Activated CD4-positive, alpha-beta memory T cell treated with anti-CD3 and anti-CD28 coated beads, Interleukin-2, amount 10 ng/mL, durations not matched to agents 7 days and 5 days (primary cell): ENCODE measurements around the gene RNF5. TPM values are rescaled to one million over a fixed set of nuclear protein-coding genes. Genes with fewer than 3 reads are reported as not detected.

Source experiments
- CTCF ChIA-PET: fragments of 350-600 bp; sonication (Branson Sonifier 250); formaldehyde crosslinking; loops from one replicate; lab custom pipeline; 2021; ENCODE audit warnings: antibody characterized with exemption, inconsistent platforms; lab: Charles Lee
- POLR2A ChIA-PET: fragments of 350-600 bp; sonication (Branson Sonifier 250); formaldehyde crosslinking; loops from one replicate; lab custom pipeline; 2021; ENCODE audit warnings: antibody characterized with exemption; lab: Charles Lee
- DNase-seq: peaks from one replicate; pipeline ENCODE4 v3.0.0-alpha.2; 2020
- H3K27ac Mint-ChIP-seq: one replicate; pipeline ENCODE4 v1.8.0; 2021; ENCODE audit warnings: mild to moderate bottlenecking, mixed read lengths
- H3K27me3 Mint-ChIP-seq: one replicate; pipeline ENCODE4 v1.8.0; 2021; ENCODE audit warnings: mixed read lengths
- H3K36me3 Mint-ChIP-seq: one replicate; pipeline ENCODE4 v1.8.0; 2021; ENCODE audit warnings: low read depth, mixed read lengths
- H3K4me1 Mint-ChIP-seq: one replicate; pipeline ENCODE4 v1.8.0; 2021; ENCODE audit warnings: mixed read lengths
- H3K4me3 Mint-ChIP-seq: one replicate; pipeline ENCODE4 v1.8.0; 2021; ENCODE audit warnings: mild to moderate bottlenecking, mixed read lengths
- H3K9me3 Mint-ChIP-seq: one replicate; pipeline ENCODE4 v1.8.0; 2021; ENCODE audit warnings: mixed read lengths
- total RNA-seq, 2 experiments: library from RNA; stranded (reverse); gene quantifications; one replicate each; pipeline ENCODE4 v1.2.3, GENCODE V29; 2021

RNF5 gene
- total RNA-seq, 2 experiments from 2014 or later: 44.0 to 45.4 TPM

- POLR2A ChIA-PET: interaction anchor here (1.1 kb wide), 3 partner anchors 25 to 36 kb away, joined by 3 to 6 read pairs (median 5); partner anchors contain the start of genes ATF6B and FKBPL
- Mint-ChIP-seq H3K36me3 (peaks cover 6% of the 10 kb centered on the region), H3K9me3 (no peaks in the 10 kb centered on the region), H3K27ac (peak overlapping the region; percentile 58), H3K27me3 (peaks cover 32% of the 10 kb centered on the region), H3K4me1 (peaks cover 24% of the 10 kb centered on the region), H3K4me3 (peak overlapping the region; percentile 91)
- peak; percentile 71 for DNase-seq
- CTCF ChIA-PET: interaction anchor here (0.6 to 1.1 kb wide), 4 partner anchors 23 to 684 kb away, joined by 3 to 6 read pairs (median 4); partner anchors contain the start of gene TAP2
These were observed 23.6 kb upstream of the RNF5 start for GRCh38 chr6:32154514-32155161.

- no peaks in the 10 kb centered on the region for H3K9me3 Mint-ChIP-seq
- H3K27me3 Mint-ChIP-seq: peaks cover 18% of the 10 kb centered on the region
- ChIA-PET CTCF (interaction anchor here (1.6 kb wide), 1 partner anchor 38 kb away, joined by 3 read pairs; no protein-coding TSS in a partner anchor), POLR2A (interaction anchor here (0.6 kb wide), 1 partner anchor 40 kb away, joined by 3 read pairs; no protein-coding TSS in a partner anchor)
- DNase-seq: no peak
- H3K27ac Mint-ChIP-seq: no peak overlapping the region
- no peak overlapping the region for H3K4me3 Mint-ChIP-seq
- H3K4me1 Mint-ChIP-seq: peaks cover 24% of the 10 kb centered on the region
- H3K36me3 Mint-ChIP-seq: peaks cover 6% of the 10 kb centered on the region
These were observed 21.3 kb upstream of the RNF5 start for GRCh38 chr6:32156891-32157290.

GRCh38 chr6:32158052-32158451, 20.2 kb upstream of the RNF5 start:
- peaks cover 7% of the 10 kb centered on the region for H3K27me3 Mint-ChIP-seq
- H3K9me3 Mint-ChIP-seq: no peaks in the 10 kb centered on the region
- ChIA-PET CTCF (interaction anchor here (1.0 to 1.6 kb wide), 2 partner anchors 39 to 70 kb away, joined by 3 read pairs; no protein-coding TSS in a partner anchor), POLR2A (no interaction called here)
- H3K4me1 Mint-ChIP-seq: peaks cover 24% of the 10 kb centered on the region
- no peak for DNase-seq
- no peak overlapping the region for H3K4me3 Mint-ChIP-seq
- H3K27ac Mint-ChIP-seq: no peak overlapping the region
- H3K36me3 Mint-ChIP-seq: peaks cover 6% of the 10 kb centered on the region

- no peak for DNase-seq
- H3K36me3 Mint-ChIP-seq: peaks cover 13% of the 10 kb centered on the region
- ChIA-PET POLR2A (no interaction called here), CTCF (no interaction called here)
- H3K4me1 Mint-ChIP-seq: no peaks in the 10 kb centered on the region
- no peak overlapping the region for H3K27ac Mint-ChIP-seq
- no peaks in the 10 kb centered on the region for H3K27me3 Mint-ChIP-seq
- no peaks in the 10 kb centered on the region for H3K9me3 Mint-ChIP-seq
- no peak overlapping the region for H3K4me3 Mint-ChIP-seq
These were observed 14.5 kb upstream of the RNF5 start for GRCh38 chr6:32163559-32164258.

GRCh38 chr6:32164295-32164694, 13.9 kb upstream of the RNF5 start, which contains the start of gene EGFL8:
Gene EGFL8, plus strand, starts transcription at chr6:32164595. Its CDS starts 1,571 bp downstream, at chr6:32166166.
- ChIA-PET CTCF (no interaction called here), POLR2A (interaction anchor here (1.3 kb wide), 1 partner anchor 13 kb away, joined by 3 read pairs; no protein-coding TSS in a partner anchor)
- no peaks in the 10 kb centered on the region for H3K27me3 Mint-ChIP-seq
- H3K9me3 Mint-ChIP-seq: no peaks in the 10 kb centered on the region
- no peak within 1 kb of the TSS for H3K27ac Mint-ChIP-seq
- H3K36me3 Mint-ChIP-seq: peaks cover 16% of the 10 kb centered on the region
- no peak within 1 kb of the TSS for H3K4me3 Mint-ChIP-seq
- no peaks in the 10 kb centered on the region for H3K4me1 Mint-ChIP-seq
- DNase-seq: no peak

GRCh38 chr6:32166411-32167061, 11.7 kb upstream of the RNF5 start:
- Mint-ChIP-seq H3K9me3 (no peaks in the 10 kb centered on the region), H3K4me1 (peaks cover 2% of the 10 kb centered on the region), H3K36me3 (peaks cover 35% of the 10 kb centered on the region), H3K27me3 (no peaks in the 10 kb centered on the region), H3K4me3 (no peak overlapping the region), H3K27ac (no peak overlapping the region)
- no peak for DNase-seq
- CTCF ChIA-PET: no interaction called here
- POLR2A ChIA-PET: no interaction called here

GRCh38 chr6:32167154-32167760, 10.9 kb upstream of the RNF5 start:
- H3K36me3 Mint-ChIP-seq: peaks cover 35% of the 10 kb centered on the region
- no peak for DNase-seq
- H3K27me3 Mint-ChIP-seq: no peaks in the 10 kb centered on the region
- ChIA-PET CTCF (interaction anchor here (0.5 kb wide), 1 partner anchor 88 kb away, joined by 3 read pairs; no protein-coding TSS in a partner anchor), POLR2A (no interaction called here)
- H3K27ac Mint-ChIP-seq: no peak overlapping the region
- H3K4me1 Mint-ChIP-seq: peaks cover 2% of the 10 kb centered on the region
- H3K4me3 Mint-ChIP-seq: no peak overlapping the region
- H3K9me3 Mint-ChIP-seq: no peaks in the 10 kb centered on the region

GRCh38 chr6:32167761-32168262, 10.4 kb upstream of the RNF5 start:
- no peaks in the 10 kb centered on the region for H3K9me3 Mint-ChIP-seq
- no peaks in the 10 kb centered on the region for H3K27me3 Mint-ChIP-seq
- H3K27ac Mint-ChIP-seq: no peak overlapping the region
- POLR2A ChIA-PET: no interaction called here
- H3K4me3 Mint-ChIP-seq: no peak overlapping the region
- H3K36me3 Mint-ChIP-seq: peaks cover 35% of the 10 kb centered on the region
- peaks cover 5% of the 10 kb centered on the region for H3K4me1 Mint-ChIP-seq
- CTCF ChIA-PET: interaction anchor here (0.5 kb wide), 1 partner anchor 87 kb away, joined by 3 read pairs; no protein-coding TSS in a partner anchor
- no peak for DNase-seq

- ChIA-PET POLR2A (no interaction called here), CTCF (no interaction called here)
- DNase-seq: no peak
- Mint-ChIP-seq H3K4me3 (no peak overlapping the region), H3K27ac (no peak overlapping the region), H3K36me3 (peaks cover 35% of the 10 kb centered on the region), H3K4me1 (peaks cover 10% of the 10 kb centered on the region), H3K9me3 (no peaks in the 10 kb centered on the region), H3K27me3 (no peaks in the 10 kb centered on the region)
These were observed 9.9 kb upstream of the RNF5 start for GRCh38 chr6:32168350-32168749.

GRCh38 chr6:32168807-32169591, 9.2 kb upstream of the RNF5 start:
- H3K4me1 Mint-ChIP-seq: peaks cover 16% of the 10 kb centered on the region
- no peaks in the 10 kb centered on the region for H3K9me3 Mint-ChIP-seq
- no peak for DNase-seq
- POLR2A ChIA-PET: no interaction called here
- peaks cover 35% of the 10 kb centered on the region for H3K36me3 Mint-ChIP-seq
- H3K27ac Mint-ChIP-seq: no peak overlapping the region
- CTCF ChIA-PET: no interaction called here
- H3K4me3 Mint-ChIP-seq: no peak overlapping the region
- no peaks in the 10 kb centered on the region for H3K27me3 Mint-ChIP-seq

- ChIA-PET CTCF (no interaction called here), POLR2A (interaction anchor here (1.0 kb wide), 1 partner anchor 20 kb away, joined by 3 read pairs; the partner anchor contains the start of gene PBX2)
- H3K9me3 Mint-ChIP-seq: no peaks in the 10 kb centered on the region
- no peak overlapping the region for H3K4me3 Mint-ChIP-seq
- no peak overlapping the region for H3K27ac Mint-ChIP-seq
- DNase-seq: no peak
- H3K36me3 Mint-ChIP-seq: peaks cover 35% of the 10 kb centered on the region
- H3K27me3 Mint-ChIP-seq: no peaks in the 10 kb centered on the region
- peaks cover 26% of the 10 kb centered on the region for H3K4me1 Mint-ChIP-seq
These were observed 7.9 kb upstream of the RNF5 start for GRCh38 chr6:32170294-32170693.

GRCh38 chr6:32171234-32171633, 7.0 kb upstream of the RNF5 start:
- no peak overlapping the region for H3K27ac Mint-ChIP-seq
- CTCF ChIA-PET: no interaction called here
- H3K4me3 Mint-ChIP-seq: no peak overlapping the region
- no peak for DNase-seq
- POLR2A ChIA-PET: interaction anchor here (1.0 kb wide), 1 partner anchor 19 kb away, joined by 3 read pairs; the partner anchor contains the start of gene PBX2
- no peaks in the 10 kb centered on the region for H3K27me3 Mint-ChIP-seq
- H3K9me3 Mint-ChIP-seq: no peaks in the 10 kb centered on the region
- peaks cover 29% of the 10 kb centered on the region for H3K4me1 Mint-ChIP-seq
- H3K36me3 Mint-ChIP-seq: peaks cover 35% of the 10 kb centered on the region
